Activated naive CD4-positive, alpha-beta T cell treated with Interleukin-2 at 50 U/mL for 16 hours (primary cell): ENCODE results near the gene YJU2.

Experiments
- DNase-seq: peaks from one replicate; pipeline ENCODE4 v3.0.0-alpha.2; 2020

The YJU2 gene

DNA sequence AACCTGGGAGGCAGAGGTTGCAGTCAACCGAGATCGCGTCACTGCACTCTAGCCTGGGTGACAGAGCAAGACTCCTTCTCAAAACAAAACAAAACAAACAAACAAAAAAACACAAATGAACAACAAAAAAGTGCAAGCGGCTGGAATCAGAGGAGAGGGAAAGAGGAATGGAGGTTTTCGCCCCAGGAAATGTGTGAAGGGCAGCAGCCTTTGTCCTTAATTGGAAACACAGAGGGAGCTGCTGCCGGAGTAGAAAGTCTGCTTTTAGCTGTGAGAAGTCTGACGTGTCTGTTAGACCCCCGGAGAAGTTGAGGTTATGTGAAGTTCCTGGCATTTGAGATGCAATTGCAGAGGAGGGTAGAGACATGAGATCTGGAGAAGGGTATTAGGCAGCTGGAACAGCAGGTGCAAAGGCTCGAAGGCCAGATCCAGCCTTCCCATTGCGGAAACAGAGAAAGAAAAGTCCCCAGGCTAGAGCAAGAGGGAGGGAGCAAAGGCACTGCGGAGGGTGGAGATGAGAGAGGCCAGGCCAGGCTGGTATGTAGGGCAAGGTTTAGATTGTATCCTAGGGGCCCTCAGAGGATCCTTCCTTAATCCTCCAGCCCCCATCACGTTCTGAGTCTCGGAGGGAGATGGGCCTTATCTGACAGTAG is 54.8 kb downstream of the YJU2 start:
- no peak for DNase-seq

- no peak for DNase-seq
These were observed 55.4 kb downstream of the YJU2 start, which contains the start of gene TMIGD2 for GRCh38 chr19:4302243-4302640. Gene TMIGD2, minus strand, starts transcription at chr19:4302389. Its CDS starts 4 bp downstream, at chr19:4302385.

GRCh38 chr19:4303819-4304537 is 57.1 kb downstream of the YJU2 start:
- no peak for DNase-seq

- peak; percentile 67 for DNase-seq
These were observed 57.8 kb downstream of the YJU2 start, which contains the start of gene FSD1 for GRCh38 chr19:4304538-4305256. Gene FSD1, plus strand, starts transcription at chr19:4304598. Its CDS starts 149 bp downstream, at chr19:4304747.

- no peak for DNase-seq
These were observed 58.4 kb downstream of the YJU2 start for GRCh38 chr19:4305257-4305612.

DNA sequence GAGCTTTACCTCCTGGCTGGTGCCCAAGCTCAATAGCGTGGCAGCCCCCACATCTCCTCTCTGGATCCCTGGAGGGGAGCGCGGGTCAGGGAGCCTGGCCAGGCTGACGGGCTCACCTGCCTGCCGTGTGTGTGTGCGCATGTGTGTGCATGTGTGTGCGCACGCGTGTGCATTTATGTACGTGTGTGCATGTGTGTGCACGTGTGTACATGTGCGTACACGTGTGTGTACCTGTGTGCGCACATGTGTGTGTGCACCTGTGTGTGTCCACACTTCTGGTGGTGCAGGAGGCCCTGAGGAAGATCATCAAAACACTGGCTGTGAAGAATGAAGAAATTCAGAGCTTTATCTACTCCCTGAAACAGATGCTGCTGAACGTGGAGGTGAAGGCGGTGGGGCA is 58.8 kb downstream of the YJU2 start:
- no peak for DNase-seq

DNA sequence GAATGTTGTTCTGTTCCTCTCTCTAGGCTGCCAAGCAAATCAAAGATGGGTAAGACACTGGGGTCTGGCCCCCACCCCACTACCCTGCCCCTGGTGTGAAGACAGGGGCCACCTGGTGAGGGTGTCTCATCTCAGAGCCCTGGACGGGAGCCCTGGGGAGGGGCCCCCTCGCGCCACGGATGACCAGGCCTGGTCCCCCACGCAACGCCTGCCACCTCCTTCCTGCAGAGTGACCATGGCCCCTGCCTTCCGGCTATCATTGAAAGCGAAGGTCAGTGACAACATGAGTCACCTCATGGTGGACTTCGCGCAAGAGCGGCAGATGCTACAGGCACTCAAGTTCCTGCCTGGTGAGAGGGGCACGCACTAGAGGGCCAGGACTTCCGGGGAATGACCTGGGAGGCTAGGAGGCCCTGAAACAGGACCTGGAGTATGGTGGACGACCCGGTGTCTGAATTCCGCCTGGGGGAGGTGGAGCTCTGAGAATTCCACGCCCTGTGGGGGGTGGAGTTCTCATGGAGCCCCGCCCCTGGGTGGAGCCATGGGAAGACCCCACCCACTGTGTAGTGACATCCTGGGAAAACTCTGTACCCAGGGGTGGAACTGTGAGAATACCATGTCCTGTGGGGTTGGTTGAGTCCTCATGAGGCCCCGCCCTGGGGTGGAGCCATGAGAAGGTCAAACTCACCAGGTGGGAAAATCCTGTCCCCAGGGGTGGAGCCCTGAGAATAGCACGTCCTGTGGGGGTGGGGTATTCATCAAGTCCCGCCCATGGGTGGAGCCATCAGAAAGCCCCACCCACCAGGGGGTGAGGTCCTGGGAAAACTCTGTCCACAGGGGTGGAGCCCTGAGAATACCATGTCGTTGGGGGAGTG is 63.6 kb downstream of the YJU2 start:
- no peak for DNase-seq

DNA sequence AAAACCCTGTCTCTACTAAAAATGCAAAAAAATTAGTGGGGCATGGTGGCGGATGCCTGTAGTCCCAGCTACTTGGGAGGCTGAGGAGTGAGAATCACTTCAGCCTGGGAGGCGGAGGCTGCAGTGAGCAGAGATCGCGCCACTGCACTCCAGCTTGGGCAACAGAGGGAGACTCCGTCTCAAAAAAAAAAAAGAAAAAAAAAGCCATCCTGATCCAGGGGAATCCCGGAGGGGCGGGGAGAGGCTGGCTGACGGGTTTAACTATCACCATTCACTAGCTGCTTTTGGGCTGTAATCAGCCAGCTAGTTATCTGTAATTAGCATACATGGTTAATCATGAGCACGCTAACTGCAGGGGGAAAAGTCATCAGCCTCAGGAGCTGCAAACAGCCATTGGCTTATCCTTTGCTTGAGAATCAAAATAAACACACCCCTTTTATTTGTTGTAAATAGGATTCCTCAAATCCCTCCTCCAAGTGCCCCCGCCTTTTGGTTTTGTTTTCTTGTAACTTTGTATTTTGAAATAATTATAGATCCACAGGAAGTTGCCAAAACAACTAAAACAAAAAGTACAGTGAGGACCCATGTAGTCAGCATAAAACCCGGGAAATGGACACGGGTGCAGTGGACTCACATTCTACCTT is 67.1 kb downstream of the YJU2 start:
- DNase-seq: no peak

DNA sequence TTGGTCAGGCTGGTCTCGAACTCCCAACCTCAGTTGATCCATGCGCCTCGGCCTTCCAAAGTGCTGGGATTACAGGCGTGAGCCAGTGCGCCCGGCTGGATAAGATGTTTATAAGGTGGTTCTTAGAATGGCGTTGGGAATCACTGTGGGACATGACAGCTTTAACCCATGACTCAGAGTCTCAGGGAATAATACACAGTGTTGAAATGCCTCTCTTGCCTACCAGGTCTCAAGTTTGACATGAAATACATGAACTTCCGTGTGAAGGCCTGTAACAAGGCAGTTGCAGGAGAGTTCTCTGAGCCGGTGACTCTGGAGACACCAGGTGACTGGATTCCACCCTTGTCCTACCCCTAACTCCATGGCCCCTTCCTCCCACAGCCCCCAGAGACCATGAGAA is 70.1 kb downstream of the YJU2 start:
- no peak for DNase-seq

- no peak for DNase-seq
These were observed 71.6 kb downstream of the YJU2 start for GRCh38 chr19:4318460-4318859.
